Stimulated activated CD4-positive, alpha-beta T cell treated with anti-CD3 and anti-CD28 coated beads, Interleukin-2, amount 100 ng/mL, for 24 hours (primary cell): ENCODE results near the gene LRP8.
"Not testable (repeated sequence)": the region's sequence is repeated elsewhere in the genome, so short reads cannot be mapped to it uniquely, and the experiment has no call there.

Experiments used
- DNase-seq, 2 donors: peaks; one replicate each; pipeline ENCODE4 v3.0.0-alpha.2; 2020

Gene LRP8

DNA sequence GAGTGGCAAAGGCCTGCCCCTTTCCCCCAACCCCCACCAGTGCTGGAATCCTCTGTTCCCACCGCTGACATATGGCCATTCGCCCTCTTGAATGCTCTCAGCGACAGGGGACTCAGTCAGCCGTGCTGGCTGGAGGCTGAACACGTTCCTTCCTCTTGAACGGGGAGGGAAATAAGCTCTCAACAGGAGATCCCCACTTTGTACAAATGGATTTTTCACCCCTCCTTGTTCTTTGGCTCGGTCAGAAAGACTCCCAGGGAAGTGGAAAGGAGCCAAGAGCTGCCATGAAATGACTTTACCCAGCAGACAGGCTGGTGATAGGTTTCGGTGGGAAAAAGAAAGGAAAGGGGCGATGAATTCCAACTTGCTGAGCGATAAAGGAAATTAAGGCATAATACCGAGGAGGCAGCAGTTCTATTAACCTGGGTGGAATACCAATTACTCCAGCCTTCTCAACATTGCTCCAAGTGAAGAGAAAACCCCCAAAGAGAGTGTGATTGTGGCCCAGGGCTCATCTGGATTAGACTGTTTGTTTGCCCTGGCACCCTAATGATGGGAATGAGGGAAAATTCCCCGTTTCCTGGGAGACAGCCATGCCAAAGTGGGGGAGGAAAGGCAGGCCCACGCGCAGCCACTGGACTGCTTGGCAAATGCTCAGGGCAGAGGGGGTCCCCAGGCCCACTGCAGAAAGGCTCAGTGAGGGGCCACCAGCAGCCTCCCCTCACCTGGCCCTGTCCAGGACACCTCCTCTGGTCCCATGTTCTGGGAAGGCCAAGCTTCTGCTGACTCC is 23.9 kb downstream of the LRP8 start:
- no peak for DNase-seq

DNA sequence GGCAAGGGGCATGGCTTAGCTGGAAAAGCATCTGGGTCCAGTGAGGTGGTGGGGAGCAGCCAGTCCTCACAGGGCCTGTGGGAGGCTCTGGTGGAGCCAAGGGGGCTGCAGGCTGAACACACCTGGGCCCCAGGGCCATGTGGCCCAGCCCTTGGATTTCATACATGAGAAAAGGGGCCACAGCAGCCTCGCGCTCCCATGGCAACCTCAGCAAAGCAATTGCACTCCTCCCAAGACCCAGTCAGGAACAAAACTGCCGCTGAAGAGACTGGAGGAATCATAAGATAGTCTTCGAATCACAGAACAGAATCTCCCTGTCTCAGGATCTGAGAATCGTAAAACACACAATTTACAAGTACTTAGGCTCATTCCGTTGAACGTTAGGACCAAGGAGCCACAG is 24.6 kb downstream of the LRP8 start:
- DNase-seq: no peak

GRCh38 chr1:53299233-53299632 is 28.6 kb downstream of the LRP8 start:
- DNase-seq: no peak

DNA sequence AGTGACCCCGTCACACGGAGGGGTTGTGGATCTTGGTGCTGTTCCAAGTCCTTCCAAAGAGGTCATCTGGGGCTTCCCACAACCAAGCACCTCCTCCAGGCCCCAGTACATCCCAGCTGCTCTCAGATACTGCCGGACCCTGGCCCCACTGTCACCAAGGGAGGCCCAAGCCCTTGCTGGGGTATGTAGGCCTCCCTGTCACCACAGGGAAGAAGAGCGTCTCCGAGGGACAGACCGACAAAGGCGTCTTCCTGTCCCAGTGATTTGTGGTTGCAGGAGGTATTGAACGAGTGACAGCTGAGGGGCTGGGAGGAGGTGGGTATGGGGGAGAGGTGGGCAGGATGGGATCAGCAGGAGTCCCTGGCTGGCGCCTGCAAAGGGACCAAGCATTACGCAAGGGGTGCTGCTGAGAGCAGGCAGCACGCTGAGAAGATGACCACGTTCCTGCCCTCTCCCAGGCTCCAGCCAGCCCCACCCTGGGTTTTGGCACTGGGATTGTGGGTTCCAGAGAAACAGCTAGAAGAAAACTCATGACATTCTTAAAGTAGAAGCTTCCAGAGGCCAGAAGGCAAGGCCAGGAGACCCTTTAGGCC is 29.7 kb downstream of the LRP8 start:
- no peak for DNase-seq

DNA sequence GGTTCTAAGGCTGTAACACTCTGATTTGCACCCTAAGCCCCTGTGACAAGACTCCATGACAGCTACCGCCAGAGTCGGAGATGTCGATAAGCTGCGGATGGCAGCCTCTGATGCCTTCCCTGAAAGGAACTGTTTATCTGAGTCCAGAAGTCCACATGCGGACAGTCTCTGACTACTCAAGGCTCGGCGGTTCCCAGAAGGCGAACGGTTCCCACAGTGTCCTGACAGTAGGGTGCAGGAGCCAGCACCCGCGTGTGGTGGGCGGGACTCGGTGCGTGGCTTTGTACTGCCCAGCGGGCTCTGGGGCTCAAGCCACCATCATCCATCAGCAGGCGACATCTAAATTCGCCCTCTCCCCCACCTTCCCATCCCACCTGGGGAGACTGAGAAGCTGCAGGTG is 30.7 kb downstream of the LRP8 start:
- DNase-seq: no peak

DNA sequence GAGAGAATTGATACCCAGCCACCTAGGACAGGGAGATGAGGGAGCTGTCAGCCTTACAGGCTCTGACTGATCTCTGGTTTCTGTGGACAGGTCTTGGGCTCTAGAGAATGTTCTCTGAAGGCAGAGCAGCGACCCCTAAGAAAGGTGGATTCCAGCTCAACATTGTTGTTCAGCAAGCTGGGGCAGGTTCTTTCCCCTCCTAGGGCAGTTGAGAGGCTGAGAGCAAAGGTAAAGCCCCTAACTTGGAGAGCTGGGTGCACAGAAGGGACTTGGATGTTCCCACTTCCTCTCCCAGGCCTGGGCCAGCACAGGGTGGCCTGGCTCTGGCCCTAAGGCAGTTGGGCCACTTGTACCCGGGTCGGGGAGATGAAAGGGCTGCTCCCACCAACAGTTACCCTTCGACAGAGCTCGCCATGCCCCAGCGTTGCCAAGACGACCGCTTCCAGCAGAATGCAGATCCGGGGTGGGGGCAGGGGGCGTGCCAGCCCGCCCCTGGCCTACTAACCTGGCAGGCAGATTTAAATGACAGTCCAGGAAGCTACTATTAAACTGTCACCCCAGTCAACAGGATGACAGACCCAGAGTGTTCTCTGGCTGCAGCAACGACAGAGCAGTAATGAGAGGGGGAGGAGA is 31.6 kb downstream of the LRP8 start:
- DNase-seq: no peak

DNA sequence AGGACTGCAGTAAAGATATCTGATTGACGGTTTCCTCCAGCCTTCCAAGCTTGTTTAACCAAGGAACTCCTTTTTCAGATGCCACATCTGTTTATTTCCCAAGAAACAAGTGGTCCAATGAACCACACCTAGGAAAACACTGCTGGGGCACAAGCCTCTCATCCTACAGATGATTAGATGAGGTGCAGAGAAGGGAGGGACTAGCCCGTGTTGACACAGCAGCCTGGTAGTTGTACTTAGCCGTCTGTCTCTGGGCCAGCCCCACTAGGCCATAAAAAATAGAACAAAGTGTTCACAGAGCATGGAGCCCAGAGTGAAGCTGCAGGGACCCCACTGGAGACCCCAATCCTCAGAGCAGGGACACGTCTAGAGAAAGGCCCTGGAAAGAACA is 32.1 kb downstream of the LRP8 start:
- DNase-seq: no peak

GRCh38 chr1:53295295-53295694 is 32.6 kb downstream of the LRP8 start:
- no peak for DNase-seq

DNA sequence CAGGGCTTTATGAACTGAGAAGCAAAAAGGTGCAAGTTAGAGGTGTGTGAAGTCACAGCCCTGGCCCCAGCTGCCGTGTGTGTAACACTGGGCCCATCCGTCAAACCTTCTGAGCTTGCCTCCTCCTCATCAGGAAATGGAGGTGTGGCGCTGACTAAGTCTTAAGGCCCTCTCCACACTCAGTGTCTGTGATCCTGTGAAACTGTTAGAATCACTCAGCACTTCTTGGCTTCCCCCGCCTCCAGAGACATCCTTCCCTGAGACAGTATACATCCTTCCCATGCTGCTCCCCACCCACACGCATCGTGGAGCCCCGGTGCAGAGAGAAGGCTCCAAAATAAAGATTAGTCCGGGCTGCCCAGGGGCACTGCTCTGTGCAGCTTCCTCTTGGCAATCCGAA is 33.3 kb downstream of the LRP8 start:
- DNase-seq: peak; percentile 59 to 61

DNA sequence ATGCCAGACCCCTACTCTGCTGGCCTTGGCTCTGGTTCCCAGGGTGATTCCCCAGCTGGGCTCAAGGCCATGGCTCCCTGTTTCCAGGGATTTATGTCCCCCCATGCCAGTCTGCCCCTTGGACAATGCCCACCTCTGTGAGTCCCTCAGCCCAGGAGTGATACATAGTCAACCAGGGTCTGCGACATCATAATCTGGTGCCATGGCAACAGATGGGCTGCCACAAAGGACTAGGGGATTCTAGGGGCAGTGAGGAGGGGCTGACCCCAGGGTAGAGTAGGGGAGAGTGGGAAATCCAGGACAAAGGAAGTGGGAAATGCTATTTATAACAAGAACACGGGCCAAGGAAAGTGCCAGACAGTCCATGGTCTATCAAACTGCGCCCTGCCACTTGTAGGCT is 33.8 kb downstream of the LRP8 start:
- DNase-seq: no peak

DNA sequence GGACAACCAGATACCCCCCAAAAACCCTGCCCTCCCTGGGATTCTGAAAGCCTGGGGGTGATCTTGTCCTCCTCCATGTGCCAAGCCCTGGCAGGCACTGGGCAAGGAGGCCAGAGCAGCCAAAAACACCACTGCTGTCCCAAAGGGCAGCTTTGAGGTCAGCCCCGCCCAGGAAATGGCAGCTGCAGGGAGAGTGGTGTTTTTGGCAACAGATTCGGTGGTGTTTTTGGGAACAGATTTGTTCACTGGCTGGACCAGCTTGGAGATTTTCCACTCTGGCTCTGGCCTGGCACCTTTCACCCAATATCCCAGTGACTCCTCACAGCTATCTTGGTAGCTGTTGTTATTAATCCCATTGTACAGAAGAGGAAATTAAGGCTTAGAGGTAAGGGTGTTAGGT is 34.7 kb downstream of the LRP8 start:
- DNase-seq: no peak

GRCh38 chr1:53292690-53293089 is 35.2 kb downstream of the LRP8 start:
- no peak for DNase-seq

DNA sequence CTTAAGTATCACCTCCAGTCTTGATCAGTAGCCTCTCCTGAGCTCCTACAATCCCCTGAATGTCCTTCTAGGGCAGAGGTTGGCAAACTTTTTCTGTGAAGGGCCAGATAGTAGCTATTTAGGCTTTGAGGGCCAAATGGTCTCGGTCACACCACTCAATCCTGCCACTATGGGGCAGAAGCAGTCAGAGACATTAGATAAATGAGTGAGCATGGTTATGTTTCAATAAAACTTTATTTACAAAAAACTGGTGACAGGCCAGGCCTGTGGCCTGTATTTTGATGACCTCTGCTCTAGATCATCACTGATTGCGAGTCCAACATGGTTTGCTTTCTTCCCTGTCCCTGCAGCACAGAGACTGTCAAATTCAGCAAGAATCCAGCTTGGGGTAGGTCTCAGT is 36.3 kb downstream of the LRP8 start:
- no peak for DNase-seq

- DNase-seq: no peak
Observed at GRCh38 chr1:53288790-53289429, 39.0 kb downstream of the LRP8 start.

DNA sequence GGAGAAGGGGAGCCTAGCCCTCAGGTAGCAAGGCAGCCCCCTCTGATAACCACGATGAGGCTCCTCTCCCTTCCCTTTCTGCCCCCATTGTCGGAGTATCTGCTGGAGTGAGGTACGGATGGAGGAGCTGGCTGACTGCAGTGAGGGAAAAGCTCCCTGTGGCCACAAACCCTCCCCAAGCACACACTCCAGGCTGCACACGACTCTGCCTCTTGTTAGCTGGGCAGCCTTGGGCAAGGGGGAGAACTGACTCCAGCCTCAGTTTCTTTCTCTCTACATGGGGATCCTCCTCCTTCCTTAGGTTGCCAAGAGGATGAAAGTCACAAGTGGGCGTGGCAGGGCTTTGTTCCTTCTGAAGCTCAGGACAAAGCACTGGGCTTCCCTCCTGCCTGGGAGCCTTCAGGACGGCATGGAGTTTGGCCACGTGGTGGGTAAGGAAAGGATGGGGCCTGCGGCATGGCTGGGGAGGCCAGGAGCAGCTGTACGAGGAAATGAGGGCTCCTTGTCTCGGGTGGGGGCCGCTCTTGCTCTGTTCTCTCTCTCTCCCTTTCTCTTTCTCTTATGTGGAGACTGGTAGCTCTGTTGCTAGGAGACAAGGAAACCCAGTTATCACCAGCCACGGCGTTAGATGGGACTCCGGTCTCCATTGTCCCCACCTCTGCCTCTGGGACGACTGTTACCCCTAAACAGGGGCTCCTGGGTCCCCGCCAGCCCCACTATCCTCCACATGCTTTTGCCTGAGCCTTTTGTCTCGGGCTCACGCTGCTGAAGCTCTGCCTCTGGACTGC is 39.7 kb downstream of the LRP8 start:
- no peak for DNase-seq

DNA sequence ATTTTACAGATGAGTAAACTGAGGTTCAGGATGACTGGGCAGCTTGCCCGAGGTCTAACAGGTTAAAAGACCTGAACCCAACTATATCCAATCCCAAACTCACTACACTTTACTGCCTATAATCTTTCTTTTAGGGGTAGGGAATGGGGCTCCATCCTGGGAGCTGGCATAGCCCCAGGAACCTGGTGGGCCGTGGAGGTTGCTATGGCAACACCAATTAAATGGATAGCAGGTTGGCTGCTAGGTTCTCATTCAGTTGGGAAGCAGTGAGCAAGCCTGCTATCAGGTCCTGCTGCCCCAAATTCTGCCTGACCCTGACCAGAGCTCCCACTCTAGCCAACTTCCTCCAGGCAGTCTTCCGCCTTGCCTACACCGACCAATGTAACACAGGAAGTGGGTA is 40.9 kb downstream of the LRP8 start:
- no peak for DNase-seq

DNA sequence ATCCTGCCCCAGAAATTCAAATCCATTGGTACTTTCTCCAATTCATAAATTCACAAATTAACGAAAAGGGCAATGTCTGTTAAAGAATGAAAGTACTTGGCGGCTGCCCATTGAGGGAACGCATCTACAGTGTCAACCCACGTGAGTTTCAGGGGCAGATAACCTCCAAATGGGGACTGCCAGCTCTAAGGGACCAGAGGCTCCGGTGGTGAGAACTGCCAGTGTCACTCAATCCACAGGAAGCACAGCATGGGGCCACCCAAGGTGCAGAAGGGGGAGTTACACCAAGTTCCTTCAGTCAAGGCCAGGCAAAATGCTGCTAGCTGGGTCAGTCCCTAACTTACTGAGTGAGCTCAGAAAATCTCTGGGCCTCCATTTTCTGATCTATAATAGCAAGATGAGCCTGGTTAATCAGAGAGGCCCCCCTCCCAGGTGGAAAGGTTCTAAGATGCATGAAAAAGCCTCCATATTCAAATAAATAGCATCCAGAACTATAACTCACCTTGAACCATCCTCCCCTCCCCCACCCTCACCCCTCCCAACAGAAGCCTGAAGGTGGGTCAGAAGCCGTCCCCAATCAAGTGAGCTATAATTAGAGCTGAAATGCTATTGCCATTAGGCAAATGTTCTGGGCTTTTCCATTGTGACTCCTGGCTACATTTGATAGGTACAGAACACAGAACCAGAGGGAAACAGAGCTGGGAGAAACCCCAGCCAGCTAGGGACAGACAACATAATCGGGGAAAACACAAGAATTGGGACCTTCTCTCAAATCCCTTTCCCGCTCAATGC is 41.7 kb downstream of the LRP8 start:
- DNase-seq: no peak

DNA sequence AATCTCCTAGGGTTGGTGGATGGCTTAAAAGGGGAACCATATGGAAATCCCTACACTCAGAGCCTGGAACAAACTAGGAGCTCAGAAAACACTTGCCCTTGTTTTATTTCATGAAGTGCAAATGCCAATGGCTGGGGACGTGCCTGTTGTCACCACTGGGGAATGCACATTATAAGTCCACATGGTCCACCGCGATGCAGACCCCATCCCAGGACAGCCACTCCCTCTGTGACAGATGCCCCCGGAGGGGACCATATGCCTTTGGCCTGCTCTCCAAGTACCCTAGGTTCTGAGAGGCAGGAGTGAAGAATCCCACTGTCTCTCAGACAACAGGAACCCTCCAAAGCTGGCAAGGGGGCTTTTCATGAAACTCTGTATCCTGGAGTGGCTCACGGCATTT is 42.3 kb downstream of the LRP8 start:
- DNase-seq: no peak

GRCh38 chr1:53284224-53285020 is 43.4 kb downstream of the LRP8 start:
- no peak for DNase-seq

- not testable (repeated sequence) for DNase-seq
Observed at GRCh38 chr1:53283156-53283555, 44.7 kb downstream of the LRP8 start.

DNA sequence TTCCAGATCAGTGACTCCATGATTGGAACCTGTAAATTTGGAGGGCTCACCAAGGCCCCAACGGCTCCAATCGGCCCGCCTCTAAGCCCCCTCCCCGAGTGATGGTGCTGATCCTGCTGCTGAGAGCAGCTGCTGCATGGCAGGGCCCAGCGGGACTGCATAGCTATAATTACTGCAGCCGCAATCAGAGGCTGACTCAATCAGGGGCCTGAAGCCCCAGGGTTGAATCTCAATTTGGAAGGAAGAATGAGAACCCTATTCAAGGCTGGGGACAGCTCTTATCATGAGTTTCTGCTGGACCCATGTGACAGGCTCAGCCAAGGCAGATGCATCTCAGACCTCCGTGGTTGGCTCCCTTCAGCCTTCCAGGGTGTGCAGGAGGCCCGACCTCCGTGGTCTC is 46.7 kb downstream of the LRP8 start:
- DNase-seq: no peak
